Activated CD8-positive, alpha-beta memory T cell treated with anti-CD3 and anti-CD28 coated beads for 4 hours (primary cell): Measurements from ENCODE around the gene FTCDNL1.

Experiments used
- DNase-seq, 2 donors: peaks; one replicate each; pipeline ENCODE4 v3.0.0-alpha.2; 2020; ENCODE audit warnings: low read depth in 2 of 2

Gene FTCDNL1

DNA sequence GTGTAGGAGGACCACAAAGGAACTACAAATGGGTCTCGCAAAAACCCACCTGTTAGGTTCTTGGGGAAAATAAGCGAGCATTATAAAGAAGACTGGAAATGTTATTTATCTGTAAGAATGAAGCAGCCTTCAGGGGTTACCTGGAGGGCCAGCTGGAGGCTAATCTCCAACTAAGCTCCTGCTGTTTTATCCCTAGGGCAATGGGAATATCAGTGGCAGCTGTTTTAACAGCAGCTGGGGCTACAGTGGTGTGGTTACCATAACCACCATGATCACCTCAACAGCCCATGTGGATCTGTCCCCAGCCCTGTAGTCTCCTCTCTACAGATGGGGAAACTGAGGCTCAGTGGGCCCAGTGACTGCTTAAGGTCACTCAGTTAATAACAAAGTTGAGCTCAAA, 108.1 kb downstream of the FTCDNL1 start:
- no peak for DNase-seq

DNA sequence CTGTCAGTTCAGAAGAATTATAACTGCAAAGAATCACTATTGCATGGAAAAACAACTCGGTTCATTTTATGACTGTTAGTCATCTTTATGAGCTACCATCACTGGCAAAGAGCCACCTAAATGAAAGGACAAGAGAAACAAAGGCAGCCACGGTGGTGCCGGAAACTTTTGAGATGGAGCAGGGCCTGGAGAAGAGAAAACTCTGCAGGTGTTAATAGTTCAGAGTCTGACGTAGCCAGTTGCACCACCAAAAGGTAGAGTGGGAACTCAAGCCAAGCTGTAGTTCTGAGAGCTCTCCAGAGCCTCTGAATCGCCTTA, 110.9 kb downstream of the FTCDNL1 start:
- DNase-seq = no peak

DNA sequence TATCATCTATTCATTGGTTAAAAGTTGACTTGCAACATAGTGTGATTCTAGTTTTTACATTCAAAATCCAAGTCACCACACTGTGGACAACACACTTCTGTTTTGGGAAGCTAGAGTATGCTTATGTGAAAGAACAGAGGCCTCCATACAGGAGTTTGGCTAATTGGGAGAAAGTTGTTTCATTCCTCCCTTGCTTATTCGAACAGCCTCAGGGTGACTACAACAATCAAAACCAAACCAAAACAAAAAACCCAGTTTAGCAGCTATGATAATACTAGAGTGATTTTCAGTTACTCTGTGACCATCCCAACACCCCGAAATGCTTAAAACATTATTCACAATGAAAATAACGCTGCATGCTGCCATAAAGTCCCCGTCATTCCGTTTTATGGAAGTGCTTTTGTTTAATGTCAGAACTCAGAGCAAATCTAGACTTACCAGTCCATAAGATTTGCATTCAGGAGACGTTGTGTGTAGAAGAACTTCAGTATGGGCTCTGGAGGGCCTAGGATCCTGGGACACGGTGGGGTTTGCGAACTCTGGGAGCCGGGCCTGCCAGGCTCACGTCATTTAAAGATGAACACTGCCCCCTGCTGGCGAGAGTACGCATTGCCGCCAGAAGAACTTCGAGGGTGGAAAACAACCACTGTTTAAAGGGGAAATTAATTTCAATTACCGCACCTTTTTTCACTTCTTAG, 111.4 kb downstream of the FTCDNL1 start:
- peak; percentile 14 to 24 for DNase-seq

DNA sequence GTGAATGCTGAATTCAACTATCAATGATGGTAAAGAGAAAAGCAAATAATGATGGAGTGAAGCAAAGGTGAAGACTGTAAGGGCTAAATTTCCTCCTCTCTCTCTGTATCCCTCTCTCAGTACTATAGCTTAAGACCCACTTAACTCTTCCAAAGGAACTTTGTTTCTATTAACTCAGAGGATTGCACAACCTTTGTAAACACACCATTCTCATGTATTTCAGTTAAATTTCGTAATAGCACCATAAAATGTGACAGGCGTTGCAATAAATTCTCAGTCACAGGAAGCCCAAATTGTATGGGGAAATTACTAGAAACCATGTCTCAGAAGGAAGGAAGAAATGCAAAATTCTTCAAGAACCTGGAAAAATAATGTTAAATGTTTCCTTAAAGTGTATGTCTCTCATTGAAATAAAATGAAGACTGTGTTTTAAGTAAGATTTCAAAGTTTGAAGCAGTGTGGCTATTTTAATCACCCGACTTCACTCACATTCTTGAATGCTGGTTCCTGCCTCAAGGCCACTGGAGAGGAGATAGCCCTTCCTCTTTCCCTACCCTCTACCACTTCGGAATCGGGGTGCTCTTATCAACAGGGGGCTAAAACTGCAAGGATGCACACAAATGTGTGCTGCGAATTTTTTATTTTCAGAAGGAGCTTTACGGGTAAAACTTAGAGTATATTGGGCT, 112.1 kb downstream of the FTCDNL1 start:
- no peak for DNase-seq

DNA sequence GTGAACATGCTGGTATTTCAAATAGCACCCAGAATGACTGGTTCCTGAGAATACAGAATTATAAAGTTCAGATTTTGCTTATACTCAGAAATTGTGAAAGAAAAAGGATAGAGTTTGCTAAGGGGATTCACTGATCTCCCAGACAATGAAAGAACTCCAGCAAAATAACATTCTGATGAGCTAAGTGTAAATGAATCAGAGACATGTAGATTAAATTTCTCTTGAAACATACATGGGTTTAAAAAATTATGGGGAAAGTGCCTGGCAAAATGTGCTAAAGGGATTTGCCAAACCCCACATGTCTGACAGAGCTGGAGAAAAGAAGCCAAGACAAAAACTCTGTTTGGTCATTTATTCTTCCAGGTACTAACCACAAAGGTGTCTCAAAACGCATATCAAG, 116.3 kb downstream of the FTCDNL1 start:
- no peak for DNase-seq

DNA sequence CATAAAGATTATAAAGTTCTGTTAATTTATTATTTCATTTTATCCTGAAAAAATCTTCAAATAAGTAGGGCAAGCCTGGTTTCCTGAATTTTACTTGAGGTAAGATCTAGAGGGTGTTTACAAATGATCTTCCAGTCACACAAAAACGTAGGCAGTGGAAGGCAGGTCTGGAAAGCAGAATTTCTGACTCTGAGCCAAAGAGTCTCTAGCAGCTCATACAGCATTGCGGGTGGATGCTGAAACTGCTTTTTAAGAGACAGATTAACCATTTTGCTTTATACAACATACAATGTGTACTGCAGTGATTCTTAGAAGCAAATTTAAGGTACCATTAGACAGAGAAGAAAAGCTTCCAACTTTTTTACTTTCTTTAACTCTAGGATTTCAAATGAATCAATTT, 117.0 kb downstream of the FTCDNL1 start:
- no peak for DNase-seq

DNA sequence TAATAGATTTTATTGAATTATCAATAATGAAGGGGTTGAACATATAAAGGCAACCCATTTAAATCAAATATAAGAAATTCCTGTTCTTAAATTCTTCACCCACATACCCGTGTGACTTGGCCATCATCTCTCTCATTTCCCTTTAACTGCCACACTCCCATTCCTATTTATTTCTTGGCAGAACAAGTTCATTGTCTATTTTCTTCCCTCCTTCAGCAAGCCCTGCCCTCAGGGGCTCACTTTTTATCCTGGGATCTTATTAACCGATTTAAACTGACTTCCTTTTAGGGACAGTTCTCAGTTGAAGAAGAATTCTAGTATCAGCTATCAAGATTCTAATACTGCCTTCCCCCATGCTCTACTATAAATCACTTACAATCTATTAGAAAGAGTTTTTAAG, 123.2 kb downstream of the FTCDNL1 start:
- DNase-seq = no peak

DNA sequence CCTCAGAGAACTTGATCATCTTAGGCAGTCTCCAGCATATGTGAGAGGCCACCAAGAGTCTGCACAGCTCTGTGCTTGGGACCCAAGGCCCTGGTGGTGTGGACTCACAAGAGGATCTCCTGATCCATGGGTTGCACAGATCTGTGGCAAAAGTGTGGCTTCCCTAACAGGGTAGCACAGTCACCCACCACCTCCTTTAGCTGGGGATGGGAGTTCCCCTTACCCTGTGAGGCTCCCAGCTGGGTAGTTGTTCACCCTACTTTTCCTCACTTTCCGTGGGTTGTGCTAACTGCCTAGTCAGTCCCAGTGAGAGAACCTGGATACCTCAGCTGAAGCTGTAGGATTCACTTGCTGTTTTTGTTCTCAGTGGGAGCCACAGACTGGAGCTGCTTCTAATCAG, 123.7 kb downstream of the FTCDNL1 start:
- DNase-seq = no peak

DNA sequence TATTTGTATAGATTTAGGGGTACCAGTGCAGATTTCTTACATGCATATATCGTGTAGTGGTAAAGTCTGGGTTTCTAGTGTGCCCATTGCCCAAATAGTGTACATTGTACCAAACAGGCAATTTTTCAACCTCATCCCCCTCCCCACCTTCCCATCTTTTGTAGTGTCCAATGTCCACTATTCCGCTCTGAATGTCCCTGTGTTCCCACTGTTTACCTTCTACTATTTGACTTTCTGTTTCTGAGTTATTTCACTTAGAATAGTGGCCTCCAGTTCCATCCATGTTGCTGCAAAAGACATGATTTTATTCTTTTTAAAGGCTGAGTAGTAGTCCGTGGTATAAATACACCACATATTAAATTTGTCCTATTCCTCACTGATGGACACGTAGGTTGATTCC, 132.9 kb downstream of the FTCDNL1 start:
- no peak for DNase-seq

DNA sequence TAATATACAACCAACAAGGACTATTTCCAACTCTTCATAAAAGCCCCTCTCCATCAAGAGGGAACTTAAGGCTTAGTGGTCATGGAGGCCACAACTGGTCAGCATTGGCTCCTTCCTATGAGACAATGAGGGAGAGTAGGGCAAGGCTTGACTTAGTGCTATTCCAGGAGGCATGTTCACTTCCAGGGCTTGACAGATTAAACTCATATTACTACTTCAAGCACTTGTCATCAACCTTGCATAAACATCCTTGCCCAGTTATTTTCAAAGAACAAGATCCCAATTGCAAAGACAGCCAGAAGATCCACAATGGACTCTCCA, 133.4 kb downstream of the FTCDNL1 start:
- no peak for DNase-seq

DNA sequence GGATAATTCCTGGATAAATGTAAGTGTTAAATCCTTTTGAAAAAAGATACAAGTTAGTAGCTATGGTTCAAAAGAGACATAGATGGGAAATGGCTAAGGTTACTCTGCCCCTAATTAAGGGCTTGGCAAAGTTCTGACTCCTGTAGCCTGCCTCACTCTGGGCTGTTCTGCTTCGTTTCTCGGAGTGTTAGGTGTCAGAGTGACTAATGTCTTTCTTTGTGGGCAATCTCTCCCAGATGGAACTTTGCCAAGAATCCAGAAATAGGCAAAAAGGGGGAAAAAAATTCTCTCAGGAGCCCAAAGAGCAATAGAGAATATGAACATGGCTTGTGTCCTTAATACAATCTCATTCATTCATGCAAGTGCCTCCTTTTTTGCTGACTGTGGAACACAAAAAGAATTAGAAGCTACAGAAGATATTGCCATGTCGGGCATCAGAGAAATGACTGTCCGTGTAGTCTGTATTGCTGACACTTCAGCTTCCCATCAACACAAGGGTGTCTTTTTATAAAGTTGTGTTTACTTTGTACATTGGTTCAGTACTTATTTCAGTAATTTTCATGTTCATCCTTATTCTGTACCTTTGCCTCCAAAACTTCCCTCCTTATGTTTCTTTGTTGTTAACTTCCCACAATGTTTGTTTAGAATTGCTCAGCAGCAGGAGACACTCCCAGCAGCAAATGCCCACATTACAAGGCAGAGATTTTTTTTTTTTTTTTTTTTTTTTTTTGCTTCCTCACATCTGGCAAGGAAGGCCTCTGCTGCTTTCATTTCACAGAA, 134.0 kb downstream of the FTCDNL1 start:
- no peak for DNase-seq

DNA sequence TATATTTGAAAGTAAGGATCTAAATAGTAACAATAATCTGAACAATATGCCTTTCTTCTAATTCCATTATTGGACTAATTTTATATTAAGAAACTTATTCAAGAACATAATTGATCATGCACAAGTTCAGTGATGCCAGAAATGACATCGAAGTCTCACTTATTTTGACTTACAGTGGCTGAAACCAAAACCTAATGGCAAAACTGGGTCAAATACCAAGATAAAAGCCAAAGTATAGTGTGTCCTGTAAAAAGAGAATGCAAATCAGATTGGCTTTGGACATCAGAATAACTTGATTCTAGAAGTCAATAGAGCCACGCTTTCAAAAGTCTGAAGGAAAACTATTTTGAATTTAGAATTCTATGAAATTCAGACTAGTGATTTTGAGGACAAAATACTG, 137.2 kb downstream of the FTCDNL1 start:
- no peak for DNase-seq

DNA sequence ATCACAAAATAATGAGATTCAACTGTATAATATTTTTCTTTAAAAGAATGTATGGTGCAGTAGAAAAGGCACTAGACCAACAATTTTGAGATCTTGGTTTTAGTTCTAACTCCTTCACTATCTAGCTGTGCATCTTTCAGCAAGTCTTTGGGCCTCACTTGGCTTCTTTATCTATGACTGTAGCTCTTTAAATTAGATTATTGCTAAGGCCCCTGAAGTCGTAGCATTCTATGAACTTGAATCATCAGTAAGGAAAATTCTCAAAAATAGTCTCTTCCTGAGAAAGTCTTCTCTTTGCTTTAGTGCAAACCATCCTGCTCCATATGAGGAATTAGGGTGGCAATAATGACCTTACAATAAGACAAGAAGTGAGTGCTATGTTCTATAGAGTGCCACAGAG, 140.4 kb downstream of the FTCDNL1 start:
- no peak for DNase-seq
